ENCODE results near the gene NAA10. TPM values are rescaled to one million over a fixed set of nuclear protein-coding genes. Genes with fewer than 3 reads are reported as not detected.

The NAA10 gene
- total RNA-seq, 2 donors from 2014 or later, result 76.7 to 94.1 TPM

DNA sequence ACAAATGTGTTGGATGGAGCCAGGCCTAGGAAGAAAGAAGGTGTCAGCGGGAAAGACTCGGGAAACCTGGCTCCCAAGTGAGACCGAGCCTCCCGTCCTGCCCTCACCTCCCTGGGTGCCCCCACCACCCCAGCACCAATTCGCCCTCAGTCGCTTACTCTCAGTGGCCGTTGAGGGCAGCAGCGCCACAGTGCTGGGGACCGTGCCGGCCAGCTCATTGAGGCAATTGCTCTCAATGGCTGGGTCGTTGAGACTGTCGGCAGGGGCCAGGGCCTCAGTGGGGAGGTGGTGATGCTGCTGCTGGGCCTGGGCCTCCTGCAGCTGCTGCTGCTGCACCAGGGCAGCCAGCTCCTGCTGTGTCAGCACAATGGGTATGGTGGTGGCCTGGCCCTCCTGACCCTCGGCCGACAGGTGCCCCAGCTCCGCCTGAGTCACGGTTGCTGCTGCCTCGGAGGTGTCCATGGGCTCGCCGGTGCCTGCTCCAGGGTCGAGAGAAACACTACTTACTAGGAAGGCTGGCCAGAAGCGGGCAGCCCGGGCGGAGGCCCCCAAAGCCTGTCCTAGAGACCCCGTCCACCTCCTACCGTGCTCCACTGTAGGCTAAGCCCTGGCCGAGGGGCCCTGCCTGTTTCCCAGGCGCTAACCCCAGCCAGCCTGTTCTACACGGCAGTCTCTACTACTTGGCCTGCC, 17.0 kb upstream of the NAA10 start:
- no peaks in the 10 kb centered on the region for H3K9me3 Mint-ChIP-seq
- H3K27me3 Mint-ChIP-seq (ENCODE audit: low read depth), result no peaks in the 10 kb centered on the region
- H3K36me3 Mint-ChIP-seq (ENCODE audit: insufficient read depth in 2 of 2), result peaks cover 2 to 15% of the 10 kb centered on the region in 2 donors
- ATAC-seq (replicated peaks in 1 of 2) (no peak), DNase-seq (no peak)
- H3K4me3 Mint-ChIP-seq, result no peak overlapping the region
- no peak overlapping the region for H3K27ac Mint-ChIP-seq
- peaks cover 24% of the 10 kb centered on the region for H3K4me1 Mint-ChIP-seq (ENCODE audit: low read depth)

DNA sequence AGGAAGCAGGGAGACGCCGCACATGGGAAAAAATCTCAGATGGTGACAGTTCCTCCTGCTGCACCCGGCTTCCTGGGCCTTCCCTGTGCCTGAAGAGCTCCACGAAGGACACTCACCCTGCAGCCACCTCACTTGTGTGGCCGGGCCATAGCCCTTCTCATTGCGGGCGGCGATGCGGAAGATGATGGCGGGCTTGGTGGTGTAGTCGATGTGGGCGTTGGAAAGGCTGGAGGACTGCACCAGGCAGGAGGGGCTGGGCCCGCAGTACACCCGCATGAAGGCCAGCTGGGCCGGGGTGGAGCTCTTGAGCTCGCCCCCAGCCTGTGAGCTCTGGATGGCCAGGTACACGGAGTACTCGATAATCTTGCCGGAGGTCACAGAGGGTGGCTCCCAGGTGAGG, 15.3 kb upstream of the NAA10 start:
- peaks cover 2 to 11% of the 10 kb centered on the region in 2 donors for H3K36me3 Mint-ChIP-seq (ENCODE audit: insufficient read depth in 2 of 2)
- ATAC-seq (replicated peaks in 1 of 2), result no peak
- H3K9me3 Mint-ChIP-seq, result no peaks in the 10 kb centered on the region
- peaks cover 24% of the 10 kb centered on the region for H3K4me1 Mint-ChIP-seq (ENCODE audit: low read depth)
- no peaks in the 10 kb centered on the region for H3K27me3 Mint-ChIP-seq (ENCODE audit: low read depth)
- no peak overlapping the region for H3K4me3 Mint-ChIP-seq
- H3K27ac Mint-ChIP-seq, result no peak overlapping the region
- DNase-seq, result no peak

DNA sequence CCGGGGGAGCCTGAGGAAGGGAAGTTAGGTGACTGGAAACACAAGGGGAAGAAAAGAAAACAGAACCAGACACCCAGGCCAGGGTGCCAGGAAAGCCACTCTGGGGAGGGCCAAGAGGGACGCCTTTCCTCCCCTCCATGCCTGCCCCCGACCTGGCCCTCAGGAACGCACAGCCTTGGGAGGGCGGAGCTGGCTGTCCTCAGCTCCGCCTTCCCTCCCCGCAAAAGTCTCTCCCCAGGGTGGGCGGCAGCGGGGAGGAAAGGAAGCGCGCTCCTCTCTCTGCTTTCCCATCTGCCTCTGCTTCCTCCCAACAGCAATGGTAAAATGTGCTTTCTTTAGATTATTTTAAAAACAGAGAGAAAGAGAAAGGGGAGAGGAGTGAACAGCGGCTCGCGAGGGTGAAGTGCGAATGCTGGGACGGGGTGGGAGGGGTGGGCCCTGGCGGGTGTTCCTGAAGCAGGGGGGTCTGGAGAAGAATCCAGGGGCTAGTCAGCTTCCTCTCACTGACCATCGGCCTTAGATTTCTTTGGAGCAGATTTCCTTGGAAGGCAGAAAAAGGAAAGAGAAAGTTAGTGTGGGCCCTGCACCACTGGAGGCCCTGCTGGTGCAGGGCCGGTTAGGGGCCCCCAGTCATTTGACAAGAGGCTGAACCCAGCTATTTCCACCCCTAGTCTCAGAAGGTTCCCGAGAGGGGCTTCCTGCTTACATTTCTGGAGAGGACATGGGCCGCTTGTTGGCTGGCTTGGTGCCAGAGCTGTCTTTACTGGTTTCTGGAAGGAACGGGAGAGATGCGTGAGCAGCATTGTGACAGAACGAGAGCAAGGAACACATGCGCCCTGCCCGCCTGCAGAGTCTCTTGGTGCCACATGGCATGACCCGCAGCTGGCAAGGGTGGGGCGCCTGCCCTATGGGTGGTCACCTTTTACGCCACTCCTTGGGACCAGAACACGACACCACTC, 14.3 kb upstream of the NAA10 start:
- no peak overlapping the region for H3K27ac Mint-ChIP-seq
- ATAC-seq (replicated peaks in 1 of 2) (no peak), DNase-seq (no peak)
- peaks cover 2 to 10% of the 10 kb centered on the region in 2 donors for H3K36me3 Mint-ChIP-seq (ENCODE audit: insufficient read depth in 2 of 2)
- H3K4me1 Mint-ChIP-seq (ENCODE audit: low read depth), result peaks cover 29% of the 10 kb centered on the region
- no peaks in the 10 kb centered on the region for H3K27me3 Mint-ChIP-seq (ENCODE audit: low read depth)
- no peaks in the 10 kb centered on the region for H3K9me3 Mint-ChIP-seq
- peak overlapping the region in 1 of 2 donors; percentile 65 for H3K4me3 Mint-ChIP-seq

DNA sequence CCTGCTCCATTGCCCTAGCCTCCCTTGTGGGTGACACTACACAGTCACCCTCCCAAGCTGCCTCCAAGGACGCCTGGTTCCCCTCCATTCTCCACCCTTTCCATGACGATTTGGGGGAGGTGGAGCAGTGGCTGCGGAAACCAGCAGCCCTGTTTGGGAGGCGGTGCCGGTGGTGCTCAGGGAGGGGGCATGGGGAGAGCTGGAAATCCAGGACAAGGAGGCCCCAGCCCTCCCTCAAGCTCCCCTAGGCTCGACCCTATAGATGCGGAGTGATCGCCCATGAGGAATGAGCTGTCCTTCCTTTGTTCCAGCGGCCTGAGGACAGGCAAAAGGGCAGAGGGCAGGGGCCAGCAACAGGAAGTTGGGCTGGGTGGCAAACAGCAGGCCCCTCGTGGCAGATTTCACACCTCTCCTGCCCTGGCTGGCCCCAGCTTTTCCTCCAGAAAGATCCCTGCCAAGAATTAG, 13.2 kb upstream of the NAA10 start:
- Mint-ChIP-seq H3K36me3 (ENCODE audit: insufficient read depth in 2 of 2) (peaks cover 0 to 6% of the 10 kb centered on the region in 2 donors), H3K9me3 (no peaks in the 10 kb centered on the region), H3K27ac (peak overlapping the region; percentile 69), H3K4me3 (peak overlapping the region in 1 of 2 donors; percentile 47), H3K4me1 (ENCODE audit: low read depth) (peaks cover 29% of the 10 kb centered on the region), H3K27me3 (ENCODE audit: low read depth) (no peaks in the 10 kb centered on the region)
- ATAC-seq (replicated peaks in 1 of 2) (no peak), DNase-seq (no peak)

DNA sequence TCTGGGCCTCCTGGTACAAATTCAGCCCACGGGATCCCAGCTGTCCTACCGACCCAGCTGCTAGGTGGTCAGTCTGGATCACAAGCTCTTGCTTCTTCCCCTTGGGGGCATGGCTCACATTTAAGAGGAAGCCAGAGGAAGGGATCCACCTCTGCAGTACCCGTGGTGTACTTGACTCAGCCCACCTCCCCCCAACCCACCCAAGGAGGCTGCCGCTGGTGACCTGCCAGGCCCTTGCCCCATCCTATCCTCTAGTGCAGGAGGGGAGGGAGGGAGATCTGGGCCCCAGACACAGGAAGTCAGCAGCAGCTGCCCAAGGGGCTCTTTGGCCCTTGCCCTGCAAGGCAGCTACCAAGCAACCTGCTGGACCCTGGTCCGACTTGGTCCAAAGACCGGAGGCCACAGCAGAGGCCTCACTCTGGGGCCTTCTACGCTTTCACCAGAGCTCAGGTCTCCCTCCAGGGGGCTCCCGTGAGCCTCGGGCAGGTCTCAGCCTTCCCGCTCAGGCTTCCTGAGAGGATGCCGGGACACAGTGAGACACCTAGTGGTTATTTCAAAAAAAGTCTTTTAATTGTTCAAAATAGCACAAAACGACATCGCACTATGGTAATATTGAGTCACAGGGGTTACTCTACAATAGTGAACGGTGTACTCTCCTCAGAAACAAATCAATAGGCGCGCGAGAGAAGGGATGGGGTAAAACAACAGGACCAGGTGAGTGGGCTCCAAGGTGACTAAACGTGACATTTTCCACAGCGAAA, 12.4 kb upstream of the NAA10 start:
- Mint-ChIP-seq H3K4me3 (peak overlapping the region; percentile 27 to 40), H3K27ac (peak overlapping the region; percentile 92), H3K27me3 (ENCODE audit: low read depth) (no peaks in the 10 kb centered on the region), H3K4me1 (ENCODE audit: low read depth) (peaks cover 29% of the 10 kb centered on the region), H3K9me3 (no peaks in the 10 kb centered on the region), H3K36me3 (ENCODE audit: insufficient read depth in 2 of 2) (peaks cover 0 to 2% of the 10 kb centered on the region in 2 donors)
- ATAC-seq (replicated peaks in 1 of 2) (peak; percentile 78 to 84), DNase-seq (peak; percentile 82 to 88)

DNA sequence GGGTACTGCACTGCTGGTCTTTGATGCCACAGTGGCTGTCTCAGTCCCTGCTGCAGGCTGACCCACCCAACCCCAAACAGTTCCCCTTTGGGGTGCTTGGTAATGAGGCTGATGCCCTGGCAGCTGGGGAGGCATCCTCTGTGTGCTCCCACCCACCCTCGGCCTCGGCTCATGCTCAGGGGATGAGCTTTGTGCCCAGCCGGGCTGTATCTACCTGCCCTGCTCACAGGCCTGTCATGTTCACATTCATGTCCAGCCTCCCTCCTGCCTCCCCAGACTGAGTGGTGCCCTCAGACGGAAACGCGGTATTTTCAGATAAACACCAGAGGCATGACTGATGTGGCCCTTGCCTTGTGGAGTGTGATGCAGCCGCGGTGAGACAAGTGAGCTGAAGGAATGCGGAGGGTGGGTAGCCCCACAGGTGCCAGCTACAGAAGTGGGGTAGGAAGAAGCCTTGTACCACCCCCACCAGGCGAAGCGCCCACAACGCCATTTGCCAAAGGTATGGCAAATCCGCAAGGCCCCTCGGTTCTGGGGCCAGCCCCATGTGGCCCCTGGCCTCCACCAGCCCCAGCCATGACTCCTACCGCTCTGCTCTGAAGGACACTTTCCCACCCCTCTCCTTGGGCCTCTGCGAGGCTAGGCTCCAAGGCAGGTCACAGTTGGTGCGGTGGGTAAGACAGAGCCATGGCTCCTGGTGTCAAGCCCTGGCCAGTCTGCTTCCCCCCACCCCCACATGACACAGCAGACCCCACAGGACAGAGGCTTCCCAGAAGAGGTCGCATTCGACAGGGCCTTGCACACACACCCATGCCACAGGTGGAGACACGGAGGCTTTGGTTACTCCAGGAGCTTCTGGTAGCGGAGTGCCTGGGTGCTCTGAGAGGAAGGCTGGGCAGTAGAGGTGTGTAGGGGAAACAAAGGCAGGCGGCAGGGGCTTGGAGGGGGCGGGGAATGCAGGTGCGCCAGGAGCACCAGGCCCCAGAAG, 11.4 kb upstream of the NAA10 start:
- DNase-seq, result no peak
- ATAC-seq (replicated peaks in 1 of 2), result no peak
- Mint-ChIP-seq H3K9me3 (no peaks in the 10 kb centered on the region), H3K4me1 (ENCODE audit: low read depth) (peaks cover 32% of the 10 kb centered on the region), H3K27me3 (ENCODE audit: low read depth) (no peaks in the 10 kb centered on the region), H3K27ac (no peak overlapping the region), H3K36me3 (ENCODE audit: insufficient read depth in 2 of 2) (no peaks in the 10 kb centered on the region), H3K4me3 (peak overlapping the region in 1 of 2 donors; percentile 8)

DNA sequence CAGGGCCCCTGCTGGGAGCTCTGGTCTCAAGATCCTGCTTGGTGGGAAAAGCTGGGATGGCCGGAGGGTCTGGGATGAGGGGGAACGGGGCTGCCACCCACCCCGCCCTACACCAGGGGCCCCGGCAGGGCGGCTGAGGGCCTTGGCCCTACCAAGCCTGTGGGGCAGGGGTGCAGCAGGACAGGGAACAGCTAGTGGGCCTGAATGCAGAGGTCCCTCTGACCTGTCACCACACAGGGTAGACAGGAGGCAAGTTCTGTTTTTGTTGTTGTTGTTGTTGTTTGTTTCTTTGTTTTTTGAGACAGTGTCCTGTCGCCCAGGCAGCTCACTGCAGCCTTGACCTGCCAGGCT, 9.9 kb upstream of the NAA10 start:
- peaks cover 42% of the 10 kb centered on the region for H3K4me1 Mint-ChIP-seq (ENCODE audit: low read depth)
- no peaks in the 10 kb centered on the region for H3K27me3 Mint-ChIP-seq (ENCODE audit: low read depth)
- DNase-seq (no peak), ATAC-seq (replicated peaks in 1 of 2) (peak; percentile 15 to 22)
- peak overlapping the region; percentile 91 to 92 for H3K4me3 Mint-ChIP-seq
- no peaks in the 10 kb centered on the region for H3K9me3 Mint-ChIP-seq
- no peak overlapping the region for H3K27ac Mint-ChIP-seq
- no peaks in the 10 kb centered on the region for H3K36me3 Mint-ChIP-seq (ENCODE audit: insufficient read depth in 2 of 2)

DNA sequence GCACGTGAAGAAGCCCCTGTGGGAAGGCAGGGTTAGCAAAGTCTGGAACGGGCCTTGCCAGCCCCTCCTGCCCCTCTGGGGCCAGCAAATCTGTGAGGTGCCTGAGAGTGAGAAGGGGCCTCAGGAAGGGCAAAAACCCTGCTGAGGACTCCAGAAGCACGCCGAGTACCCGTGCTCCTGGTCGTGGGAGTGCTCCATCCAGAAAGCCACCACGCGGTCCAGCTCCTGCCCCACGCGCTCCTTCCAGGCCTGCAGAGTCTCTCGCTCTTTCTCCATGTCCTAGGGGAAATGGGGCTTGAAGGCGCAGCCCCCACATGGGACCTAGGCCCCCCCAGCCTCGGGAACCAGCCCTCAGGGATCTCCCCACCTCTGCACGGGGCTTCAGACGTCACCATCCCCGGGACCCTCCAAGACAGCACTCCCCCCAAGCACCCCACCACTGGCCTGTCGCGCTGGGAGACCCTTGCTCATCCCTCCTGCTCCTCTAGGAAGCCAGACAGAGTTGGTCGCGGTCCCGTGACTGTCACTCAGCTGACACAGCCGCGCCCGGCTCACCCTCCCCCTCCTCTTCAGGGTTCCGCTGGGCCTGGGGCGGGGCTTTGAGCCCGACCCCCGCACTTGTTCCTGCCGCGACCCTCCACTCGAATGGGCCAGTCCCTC, 9.4 kb upstream of the NAA10 start, which contains the start of gene RENBP:
Gene RENBP, minus strand, starts transcription at position 504 of the 660 bp plus-strand sequence. Its CDS starts 33 bp downstream, at position 471.
- Mint-ChIP-seq H3K4me3 (peak within 1 kb of the TSS; percentile 91 to 92), H3K27ac (peak within 1 kb of the TSS; percentile 70)

DNA sequence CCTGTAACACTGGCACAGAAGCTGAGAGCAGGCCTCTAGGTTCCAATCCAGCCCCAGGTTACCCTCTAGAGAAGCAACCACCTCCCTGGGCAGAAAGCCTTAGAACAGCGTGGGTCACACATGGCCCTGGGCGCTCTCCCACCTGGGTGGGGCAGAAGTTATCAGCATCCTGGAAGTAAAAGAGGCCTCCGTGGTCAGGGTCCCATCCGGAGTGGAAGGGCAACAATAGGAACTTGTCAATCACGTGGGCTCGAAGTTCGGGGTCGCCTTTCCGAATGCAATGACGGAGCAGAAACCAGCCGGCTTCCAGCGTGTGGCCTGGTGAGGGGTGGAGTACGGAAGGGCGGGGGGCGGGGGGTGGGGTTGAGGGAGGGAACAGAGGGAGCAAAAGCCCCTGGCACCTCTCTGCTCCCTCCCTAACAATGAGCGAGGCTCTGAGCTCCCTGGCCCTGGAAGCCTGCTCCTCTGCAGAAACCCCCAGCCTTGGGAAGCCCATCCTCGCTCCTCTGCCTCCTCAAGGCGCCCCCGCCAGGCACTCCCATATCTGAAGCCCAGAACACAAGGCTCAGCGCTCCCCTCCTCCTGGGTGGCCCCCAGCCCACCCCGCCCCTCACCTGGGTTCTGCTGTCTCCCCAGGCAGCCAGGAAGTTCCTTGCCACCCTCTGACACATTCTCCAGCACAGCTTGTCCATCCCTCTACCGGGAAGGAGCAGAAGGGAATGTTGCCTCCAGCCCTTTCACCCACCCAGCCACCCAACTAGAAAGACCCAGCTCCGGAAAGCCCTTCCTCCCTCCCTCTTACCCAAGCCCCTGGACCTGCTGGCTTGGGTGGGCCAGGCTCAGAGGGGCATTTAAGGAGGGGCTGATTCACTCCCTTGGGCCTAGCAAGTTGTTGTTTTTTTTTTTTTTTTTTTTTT, 6.8 kb upstream of the NAA10 start:
- Mint-ChIP-seq H3K4me1 (ENCODE audit: low read depth) (peaks cover 32% of the 10 kb centered on the region), H3K4me3 (peak overlapping the region; percentile 39 to 71)
- no peak for ATAC-seq (replicated peaks in 1 of 2)

More for the DNA sequence above, 9.4 kb upstream of the NAA10 start, which contains the start of gene RENBP:
- peak; percentile 36 to 52 for ATAC-seq (replicated peaks in 1 of 2)
- H3K9me3 Mint-ChIP-seq, result no peaks in the 10 kb centered on the region
- H3K36me3 Mint-ChIP-seq (ENCODE audit: insufficient read depth in 2 of 2), result no peaks in the 10 kb centered on the region
- DNase-seq, result peak; percentile 45 to 54
- H3K27me3 Mint-ChIP-seq (ENCODE audit: low read depth), result no peaks in the 10 kb centered on the region
- H3K4me1 Mint-ChIP-seq (ENCODE audit: low read depth), result peaks cover 41% of the 10 kb centered on the region

DNA sequence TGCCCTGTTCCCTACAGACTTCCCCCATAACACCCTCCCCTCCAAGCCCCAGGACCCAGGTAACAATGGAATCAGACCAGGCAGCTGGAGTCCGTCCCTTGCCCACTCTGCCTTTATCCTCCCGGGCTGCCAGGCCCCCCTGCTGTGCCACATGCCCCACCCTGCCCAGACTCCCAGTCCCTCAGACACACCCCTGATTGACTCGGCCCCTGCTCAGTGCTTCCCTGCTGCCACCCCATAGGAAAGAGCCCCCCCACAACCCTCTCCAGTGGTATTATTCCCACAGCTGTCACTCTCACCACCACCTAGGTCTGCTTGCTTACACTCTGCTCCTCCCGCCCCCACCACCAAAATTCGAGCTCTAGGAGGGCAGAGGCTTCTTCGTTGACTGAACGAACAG, 4.7 kb upstream of the NAA10 start:
- Mint-ChIP-seq H3K4me3 (no peak overlapping the region), H3K27me3 (ENCODE audit: low read depth) (peaks cover 13% of the 10 kb centered on the region), H3K9me3 (no peaks in the 10 kb centered on the region)

More for the DNA sequence above, 6.8 kb upstream of the NAA10 start:
- Mint-ChIP-seq H3K36me3 (ENCODE audit: insufficient read depth in 2 of 2) (peaks cover 0 to 2% of the 10 kb centered on the region in 2 donors), H3K9me3 (no peaks in the 10 kb centered on the region), H3K27ac (peak overlapping the region; percentile 4), H3K27me3 (ENCODE audit: low read depth) (peaks cover 9% of the 10 kb centered on the region)
- DNase-seq, result no peak

More for the DNA sequence above, 4.7 kb upstream of the NAA10 start:
- DNase-seq, result no peak
- Mint-ChIP-seq H3K27ac (no peak overlapping the region), H3K36me3 (ENCODE audit: insufficient read depth in 2 of 2) (peaks cover 0 to 2% of the 10 kb centered on the region in 2 donors), H3K4me1 (ENCODE audit: low read depth) (peaks cover 34% of the 10 kb centered on the region)
- ATAC-seq (replicated peaks in 1 of 2), result no peak
